HG03064 (cell line): ENCODE results near the gene LPCAT3.

Experiments used
- ATAC-seq: cut with Tn5 transposase; IDR thresholded peaks from one replicate; pipeline ENCODE4 v1.9.1; 2021; ENCODE audit warnings: low read depth; ENCODE audit not compliant: unreplicated experiment

Gene LPCAT3

GRCh38 chr12:6954316-6955107 is 63.8 kb downstream of the LPCAT3 start:
- no peak for ATAC-seq

- ATAC-seq = peak; percentile 43
Observed at GRCh38 chr12:6953442-6954315, 64.6 kb downstream of the LPCAT3 start.

- ATAC-seq = no peak
Observed at GRCh38 chr12:6952863-6953441, 65.3 kb downstream of the LPCAT3 start.

DNA sequence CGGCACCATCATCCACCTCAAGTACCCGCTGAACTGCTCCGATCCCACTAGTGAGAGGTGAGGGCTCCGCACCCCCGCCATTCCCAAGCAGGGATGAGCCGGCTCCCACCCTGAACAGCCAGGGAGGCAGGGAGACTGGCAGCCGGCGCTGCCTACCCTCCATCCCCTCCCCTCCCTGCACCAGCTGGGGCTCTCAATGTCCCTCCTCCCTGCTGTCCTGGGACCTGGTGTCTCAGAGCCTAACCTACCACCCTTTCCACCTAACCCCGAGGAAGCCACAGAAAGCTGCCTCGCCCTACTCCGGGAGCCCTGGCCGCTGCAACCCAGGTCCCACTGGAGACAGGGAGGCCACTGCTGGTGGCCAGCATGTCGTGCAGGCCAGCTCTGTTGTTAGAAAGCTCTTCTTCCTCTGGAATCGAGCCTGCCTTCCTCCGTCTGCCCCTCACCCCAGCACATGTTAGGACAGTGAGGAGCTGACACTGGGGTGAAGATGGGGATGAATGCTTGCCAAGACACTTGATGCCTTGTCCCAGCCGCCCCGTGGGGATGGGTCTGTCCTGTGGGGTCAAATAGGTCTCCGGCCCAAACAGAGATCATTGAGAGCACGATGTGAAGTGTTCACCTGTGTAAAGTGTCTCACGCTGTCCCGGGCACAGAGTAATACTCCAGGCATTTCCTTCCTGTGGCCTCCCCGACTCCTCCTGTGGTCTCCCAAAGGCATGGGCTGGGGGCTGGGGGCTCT is 66.0 kb downstream of the LPCAT3 start:
- ATAC-seq = no peak

GRCh38 chr12:6951551-6952120 is 66.6 kb downstream of the LPCAT3 start:
- ATAC-seq = no peak

GRCh38 chr12:6950811-6951540 is 67.3 kb downstream of the LPCAT3 start, which contains the start of gene PTPN6:
TSS of gene PTPN6 (plus strand) at chr12:6951356. CDS start at chr12:6951513, 157 bp downstream.
- no peak for ATAC-seq

DNA sequence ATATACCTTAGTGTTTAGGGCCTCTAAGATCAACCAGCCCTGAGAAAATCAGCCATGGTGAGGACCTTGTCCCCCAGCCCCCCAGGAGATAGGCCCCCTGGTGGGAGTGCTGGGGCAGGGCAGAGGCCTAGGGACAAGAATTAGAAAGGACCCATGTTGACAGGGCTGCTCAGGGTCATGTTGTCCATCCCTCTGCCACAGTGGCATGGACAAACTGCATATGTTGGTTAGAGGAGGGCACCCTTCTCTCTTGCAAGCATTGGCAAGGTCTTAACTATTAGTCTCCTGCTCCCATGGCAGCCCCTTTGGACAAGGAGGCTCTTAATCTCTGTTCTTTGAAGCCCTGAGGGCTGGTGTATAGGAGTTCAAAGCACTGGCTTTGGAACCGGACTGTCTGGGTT is 67.9 kb downstream of the LPCAT3 start:
- ATAC-seq = no peak

DNA sequence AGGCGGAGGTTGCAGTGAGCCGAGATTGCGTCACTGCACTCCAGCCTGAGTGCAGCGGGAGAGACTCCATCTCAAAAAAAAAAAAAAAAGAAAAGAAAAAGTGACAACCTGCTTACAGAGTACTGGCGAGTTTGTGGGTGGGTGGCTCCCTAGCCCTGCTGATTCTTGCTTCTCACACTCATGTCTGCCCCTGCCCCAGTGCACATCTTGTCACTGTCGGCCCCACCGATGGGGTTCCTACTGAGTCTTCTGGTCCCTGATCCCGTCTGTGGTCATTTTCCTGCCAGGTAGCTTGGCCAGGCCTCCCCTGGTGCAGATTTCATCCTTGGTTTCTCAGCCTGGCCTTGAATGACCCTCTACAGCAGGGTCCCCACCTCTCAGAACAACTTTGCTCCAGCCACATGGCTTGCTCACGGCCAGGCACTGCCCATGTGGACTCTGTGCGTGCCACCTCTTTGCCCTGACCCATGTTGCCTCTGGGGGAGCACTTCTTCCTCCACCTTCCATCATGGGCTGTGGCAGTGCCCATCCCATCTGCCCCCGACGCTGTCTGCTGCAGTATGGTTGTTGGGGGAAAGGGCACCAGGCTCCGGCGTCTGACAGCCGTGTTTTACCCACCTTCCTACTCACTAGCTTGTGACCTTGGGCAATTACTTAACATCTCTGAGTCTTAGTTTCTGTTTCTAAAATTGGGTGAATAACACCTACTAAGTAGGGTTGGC is 69.2 kb downstream of the LPCAT3 start:
- no peak for ATAC-seq

GRCh38 chr12:6947615-6948014 is 70.7 kb downstream of the LPCAT3 start:
- ATAC-seq = no peak

GRCh38 chr12:6946920-6947374 is 71.3 kb downstream of the LPCAT3 start:
- ATAC-seq = no peak

- no peak for ATAC-seq
Observed at GRCh38 chr12:6946033-6946919, 72.0 kb downstream of the LPCAT3 start.

- no peak for ATAC-seq
Observed at GRCh38 chr12:6945613-6946012, 72.7 kb downstream of the LPCAT3 start.

DNA sequence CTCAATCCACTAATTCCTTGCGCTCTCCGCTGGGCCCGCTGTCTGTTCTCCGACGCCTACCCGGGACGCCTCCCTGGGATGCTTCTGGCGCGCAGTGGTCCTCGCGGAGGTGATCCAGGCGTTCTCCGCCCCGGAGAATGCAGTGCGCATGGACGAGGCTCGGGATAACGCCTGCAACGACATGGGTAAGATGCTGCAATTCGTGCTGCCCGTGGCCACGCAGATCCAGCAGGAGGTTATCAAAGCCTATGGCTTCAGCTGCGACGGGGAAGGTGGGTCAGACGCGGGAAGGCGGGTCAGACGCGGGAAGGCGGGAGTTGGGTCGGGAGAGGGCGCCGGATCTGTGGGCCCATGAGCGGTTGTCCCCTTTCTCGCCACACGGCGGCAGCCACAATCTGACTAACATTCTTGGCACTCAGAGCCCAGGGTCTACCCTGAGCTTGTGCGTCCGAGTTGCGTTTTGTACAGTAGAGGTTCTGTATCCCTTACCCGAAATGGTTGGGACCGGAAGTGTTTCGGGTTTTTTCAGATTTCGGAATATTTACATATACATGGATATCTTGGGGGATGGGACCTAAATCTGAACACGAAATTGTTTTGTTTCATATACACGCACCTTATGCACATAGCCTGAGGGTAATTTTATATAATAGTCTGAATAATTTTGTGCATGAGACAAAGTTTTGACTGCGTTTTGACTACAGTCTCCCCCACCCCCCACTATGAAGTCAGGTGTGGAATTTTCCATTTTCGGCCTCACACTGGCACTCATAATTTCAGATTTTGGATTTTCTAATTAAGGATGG is 73.7 kb downstream of the LPCAT3 start:
- ATAC-seq = no peak

- ATAC-seq = peak; percentile 24
Observed at GRCh38 chr12:6943722-6944380, 74.4 kb downstream of the LPCAT3 start, which contains the start of the genes C12orf57 and RNU7-1. TSS of gene C12orf57 (plus strand) at chr12:6944022. CDS start at chr12:6944122, 100 bp downstream. TSS of gene RNU7-1 (plus strand) at chr12:6943816.

- no peak for ATAC-seq
Observed at GRCh38 chr12:6943389-6943721, 74.9 kb downstream of the LPCAT3 start.

DNA sequence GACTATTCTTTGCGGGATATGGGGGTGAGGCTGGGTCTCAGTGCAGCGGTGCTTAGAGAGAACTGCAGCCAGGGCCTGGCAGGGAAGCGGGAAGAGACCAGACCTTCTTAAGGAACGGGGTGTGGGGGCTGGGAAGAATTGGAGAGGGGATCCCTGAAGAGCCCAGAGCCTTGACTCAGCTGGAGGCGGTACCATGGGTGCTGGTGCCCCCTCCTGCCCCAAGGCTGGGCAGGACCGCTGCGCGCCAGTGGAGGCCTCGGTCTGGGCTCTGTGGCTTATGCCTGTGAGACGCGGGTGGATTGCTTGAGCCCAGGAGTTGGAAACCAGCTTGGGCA is 76.0 kb downstream of the LPCAT3 start:
- ATAC-seq = no peak

- ATAC-seq = no peak
Observed at GRCh38 chr12:6941782-6942181, 76.5 kb downstream of the LPCAT3 start.
